Neuronal stem cell (in vitro differentiated cells): ENCODE measurements around the gene SCAMP1.

ENCODE experiments used
- DNase-seq: peaks from one replicate; pipeline ENCODE4 v3.0.0-alpha.2; 2013; ENCODE audit warnings: low spot score
- H2AFZ ChIP-seq: one replicate; pipeline ENCODE4 v1.6.1; 2013; ENCODE audit warnings: mild to moderate bottlenecking, low read length, inconsistent platforms
- H2AK5ac ChIP-seq: 2 replicates; pipeline ENCODE4 v1.6.1; 2013; ENCODE audit warnings: low read depth, mild to moderate bottlenecking, inconsistent platforms, low read length, moderate library complexity, mixed read lengths
- H2BK120ac ChIP-seq: 2 replicates; pipeline ENCODE4 v1.6.1; 2013; ENCODE audit warnings: low read depth, mild to moderate bottlenecking, inconsistent platforms, low read length, moderate library complexity, mixed read lengths
- H2BK12ac ChIP-seq: one replicate; pipeline ENCODE4 v1.6.1; 2013; ENCODE audit warnings: low read length, inconsistent platforms
- H2BK15ac ChIP-seq: 2 replicates; pipeline ENCODE4 v1.6.1; 2013; ENCODE audit warnings: mild to moderate bottlenecking, low read length, inconsistent platforms, mixed read lengths
- H2BK5ac ChIP-seq: one replicate; pipeline ENCODE4 v1.6.1; 2013; ENCODE audit warnings: inconsistent platforms, mild to moderate bottlenecking, low read length, moderate library complexity
- H3K14ac ChIP-seq: one replicate; pipeline ENCODE4 v1.6.1; 2013; ENCODE audit warnings: low read length, inconsistent platforms
- H3K18ac ChIP-seq: 2 replicates; pipeline ENCODE4 v1.6.1; 2013; ENCODE audit warnings: low read length, inconsistent platforms
- H3K23ac ChIP-seq: 2 replicates; pipeline ENCODE4 v1.6.1; 2013; ENCODE audit warnings: low read depth, mild to moderate bottlenecking, mixed read lengths, low read length, inconsistent platforms; ENCODE audit not compliant: poor library complexity
- H3K27ac ChIP-seq: replicated peaks from 3 replicates; pipeline ENCODE4 v1.5.1; 2013; ENCODE audit warnings: low read length, inconsistent platforms
- H3K27me3 ChIP-seq, 3 experiments: 2 replicates each; pipeline ENCODE4 v1.6.1; 2013; ENCODE audit warnings: low read length in 3 of 3, mild to moderate bottlenecking in 2 of 3, inconsistent platforms in 1 of 3, low read depth in 1 of 3, mixed read lengths in 1 of 3, moderate library complexity in 1 of 3; ENCODE audit not compliant: control insufficient read depth in 3 of 3, insufficient read depth in 3 of 3
- H3K36me3 ChIP-seq, 2 donors: replicated peaks in 1 of 2; 2 replicates each; pipeline ENCODE4 v1.6.1; 2013; ENCODE audit warnings: low read length in 2 of 2; ENCODE audit not compliant: control insufficient read depth in 2 of 2, insufficient read depth in 2 of 2
- H3K4ac ChIP-seq: 2 replicates; pipeline ENCODE4 v1.6.1; 2013; ENCODE audit warnings: inconsistent platforms, mild to moderate bottlenecking, low read length, moderate library complexity
- H3K4me1 ChIP-seq, 2 donors: 1 replicate in 1 of 2; 2 replicates in 1 of 2; pipeline ENCODE4 v1.6.1; 2013; ENCODE audit warnings: low read length in 2 of 2, low read depth in 1 of 2; ENCODE audit not compliant: control insufficient read depth in 2 of 2, insufficient read depth in 1 of 2
- H3K4me2 ChIP-seq: one replicate; pipeline ENCODE4 v1.6.1; 2013; ENCODE audit warnings: mild to moderate bottlenecking, low read length, inconsistent platforms; ENCODE audit not compliant: insufficient read depth, poor library complexity, severe bottlenecking
- H3K4me3 ChIP-seq, 2 donors: 2 replicates each; pipeline ENCODE4 v1.5.1; 2013; ENCODE audit warnings: low read length in 2 of 2, mild to moderate bottlenecking in 2 of 2, inconsistent platforms in 1 of 2, moderate library complexity in 1 of 2
- H3K79me1 ChIP-seq: one replicate; pipeline ENCODE4 v1.6.1; 2013; ENCODE audit warnings: low read depth, mild to moderate bottlenecking, inconsistent platforms, low read length, moderate library complexity
- H3K9ac ChIP-seq: one replicate; pipeline ENCODE4 v1.6.1; 2013; ENCODE audit warnings: mild to moderate bottlenecking, low read depth, low read length, inconsistent platforms; ENCODE audit not compliant: poor library complexity
- H3K9me3 ChIP-seq, 2 donors: replicated peaks in 1 of 2; 2 replicates each; pipeline versions ENCODE3 to v1.6.1; 2013; ENCODE audit warnings: low read length in 2 of 2, mild to moderate bottlenecking in 2 of 2, inconsistent platforms in 1 of 2, low read depth in 1 of 2, mixed read lengths in 1 of 2, moderate library complexity in 1 of 2; ENCODE audit not compliant: control insufficient read depth in 2 of 2, insufficient read depth in 1 of 2
- H4K8ac ChIP-seq: one replicate; pipeline ENCODE4 v1.6.1; 2013; ENCODE audit warnings: low read depth, mild to moderate bottlenecking, inconsistent platforms, low read length, moderate library complexity
- H4K91ac ChIP-seq: one replicate; pipeline ENCODE4 v1.6.1; 2013; ENCODE audit warnings: low read length, low read depth, mild to moderate bottlenecking, inconsistent platforms; ENCODE audit not compliant: poor library complexity
- WGBS, 2 donors: extraction: QIAGEN DNeasy Blood & Tissue Kit; methylation state at CpG; one replicate each; pipeline ENCODE4 v1.1.7; 2013; ENCODE audit warnings: missing lambda C conversion rate in 2 of 2, mixed read lengths in 1 of 2; ENCODE audit not compliant: insufficient read length in 2 of 2, insufficient replicate concordance in 1 of 2; ENCODE audit errors: extremely low coverage in 2 of 2; 5-methylcytosine and 5-hydroxymethylcytosine counted together

The SCAMP1 gene

DNA sequence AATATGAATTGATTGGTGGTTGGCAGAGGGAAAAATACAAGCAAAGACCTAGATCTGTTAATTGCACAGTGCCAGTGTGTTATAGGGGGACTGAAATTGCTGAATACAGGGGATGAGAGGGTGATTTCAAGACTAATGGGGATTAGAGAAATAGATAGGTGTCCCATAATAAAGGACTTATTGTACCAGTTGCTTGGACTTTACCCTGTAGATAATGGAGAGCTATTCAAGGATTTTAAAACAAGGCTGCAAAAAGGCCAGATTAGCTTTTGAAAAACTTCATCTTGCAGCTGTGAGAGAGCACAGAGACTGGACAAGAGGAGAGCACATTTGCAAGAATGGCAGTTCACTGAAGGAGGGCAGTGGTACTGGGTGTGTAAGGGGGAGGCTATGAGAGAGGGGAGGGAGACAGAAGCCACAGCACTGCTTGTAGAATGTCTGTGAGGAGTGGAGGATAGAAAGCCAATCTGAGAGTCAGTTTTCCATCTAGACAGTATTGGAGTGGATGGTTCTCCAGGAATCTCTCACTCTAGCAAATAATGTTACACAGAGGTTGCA is 28.8 kb upstream of the SCAMP1 start:
- Histone ChIP-seq H3K4ac (no peak overlapping the region), H3K18ac (no peak overlapping the region), H3K14ac (no peak overlapping the region), H3K9me3 (peaks cover 0 to 5% of the 10 kb centered on the region in 2 donors), H3K36me3 (no peaks in the 10 kb centered on the region), H2AFZ (no peak overlapping the region), H2AK5ac (no peak overlapping the region), H3K4me3 (no peak overlapping the region), H2BK5ac (no peak overlapping the region), H2BK12ac (no peak overlapping the region), H3K27ac (no peak overlapping the region), H3K4me1 (peaks cover 0 to 2% of the 10 kb centered on the region in 2 donors), H2BK15ac (no peak overlapping the region), H3K23ac (no peak overlapping the region), H3K27me3 (peaks cover 0 to 5% (median 0%) of the 10 kb centered on the region in 3 experiments), H4K8ac (no peak overlapping the region), H4K91ac (no peak overlapping the region), H3K4me2 (no peak overlapping the region), H3K79me1 (no peaks in the 10 kb centered on the region), H2BK120ac (no peak overlapping the region), H3K9ac (no peak overlapping the region)
- DNase-seq: peak; percentile 42

DNA sequence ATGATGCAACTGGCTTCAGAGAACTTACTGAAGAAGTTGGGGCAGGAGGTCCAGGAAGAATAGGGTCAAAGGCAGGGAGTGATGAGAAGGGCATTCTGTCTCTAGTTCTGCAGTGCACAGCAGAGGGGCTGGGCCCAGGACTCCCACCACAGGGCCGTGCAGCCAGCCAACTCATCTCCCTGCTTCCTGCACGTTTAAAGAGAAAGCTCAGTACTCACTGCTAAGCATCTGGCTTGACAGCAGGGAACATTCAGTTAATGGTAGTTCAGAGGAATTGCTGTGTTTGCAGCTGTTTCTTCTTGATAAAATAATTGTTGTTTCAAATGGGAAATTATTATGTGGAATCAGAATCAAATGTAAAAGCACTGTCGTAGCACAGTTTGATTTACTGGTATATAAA is 25.6 kb upstream of the SCAMP1 start:
- Histone ChIP-seq H4K8ac (no peak overlapping the region), H4K91ac (no peak overlapping the region), H3K23ac (no peak overlapping the region), H3K4ac (no peak overlapping the region), H3K9me3 (peaks cover 1 to 5% of the 10 kb centered on the region in 2 donors), H3K4me2 (no peak overlapping the region), H2AK5ac (no peak overlapping the region), H3K9ac (no peak overlapping the region), H3K27me3 (no peaks in the 10 kb centered on the region), H2BK120ac (no peak overlapping the region), H3K18ac (no peak overlapping the region), H3K14ac (no peak overlapping the region), H2BK12ac (no peak overlapping the region), H3K36me3 (no peaks in the 10 kb centered on the region), H3K4me3 (no peak overlapping the region), H2BK5ac (no peak overlapping the region), H3K79me1 (peaks cover 2% of the 10 kb centered on the region), H3K27ac (no peak overlapping the region), H2AFZ (peak overlapping the region; percentile 77), H2BK15ac (no peak overlapping the region), H3K4me1 (no peaks in the 10 kb centered on the region)
- DNase-seq: no peak
- WGBS, 2 donors: no CpG with 5 or more reads among the region's 3 CpGs

DNA sequence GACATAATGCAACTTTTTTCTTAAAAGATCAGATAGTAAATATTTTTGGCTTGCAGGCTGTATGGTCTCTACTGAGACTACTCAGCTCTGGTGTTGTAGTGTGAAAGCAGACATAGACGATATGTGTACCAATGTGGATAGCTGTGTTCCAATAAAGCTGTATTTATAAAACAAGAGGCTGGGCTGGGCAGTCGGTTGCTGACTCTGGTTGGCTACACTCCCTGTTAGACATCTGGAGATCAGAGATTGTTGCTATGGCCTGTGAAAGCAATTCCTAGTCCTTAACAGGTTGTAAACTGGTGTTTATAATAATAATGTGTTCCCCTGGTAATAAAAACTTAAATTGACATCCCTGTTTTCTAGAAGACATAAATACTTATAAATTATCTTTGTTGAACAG is 24.4 kb upstream of the SCAMP1 start:
- no peak for DNase-seq
- H3K4ac ChIP-seq: no peak overlapping the region
- no peak overlapping the region for H4K91ac ChIP-seq
- H2AK5ac ChIP-seq: no peak overlapping the region
- H3K4me2 ChIP-seq: no peak overlapping the region
- H2BK12ac ChIP-seq: no peak overlapping the region
- H3K79me1 ChIP-seq: peaks cover 2% of the 10 kb centered on the region
- H2BK120ac ChIP-seq: no peak overlapping the region
- no peaks in the 10 kb centered on the region for H3K27me3 ChIP-seq
- no peaks in the 10 kb centered on the region for H3K36me3 ChIP-seq
- no peaks in the 10 kb centered on the region for H3K4me1 ChIP-seq
- no peak overlapping the region for H4K8ac ChIP-seq
- no peak overlapping the region for H2BK15ac ChIP-seq
- H2AFZ ChIP-seq: no peak overlapping the region
- no peak overlapping the region for H3K23ac ChIP-seq
- H3K14ac ChIP-seq: no peak overlapping the region
- WGBS, 2 donors: no CpG with 5 or more reads among the region's 2 CpGs
- H3K9ac ChIP-seq: no peak overlapping the region
- no peak overlapping the region for H3K4me3 ChIP-seq
- H3K27ac ChIP-seq: no peak overlapping the region
- no peak overlapping the region for H3K18ac ChIP-seq
- H2BK5ac ChIP-seq: no peak overlapping the region
- peaks cover 1 to 4% of the 10 kb centered on the region in 2 donors for H3K9me3 ChIP-seq

DNA sequence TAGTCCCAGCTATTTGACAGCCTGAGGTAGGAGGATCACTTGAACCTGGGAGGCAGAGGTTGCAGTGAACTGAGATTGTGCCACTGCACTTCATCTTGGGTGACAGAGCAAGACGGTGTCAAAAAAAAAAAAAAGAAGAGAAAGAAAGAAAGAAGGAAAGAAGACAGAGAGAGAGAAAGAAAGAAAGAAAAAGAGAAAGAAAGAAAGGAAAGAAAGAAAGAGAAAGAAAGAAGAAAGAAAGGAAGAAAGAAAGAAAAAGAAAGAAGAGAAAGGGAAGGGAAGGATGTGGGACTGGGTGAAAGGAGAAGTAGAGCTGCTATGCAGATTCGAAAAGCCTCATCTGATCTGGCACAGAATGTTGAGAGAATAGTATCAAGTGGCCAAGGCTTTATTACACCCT is 23.7 kb upstream of the SCAMP1 start:
- no peak overlapping the region for H2BK120ac ChIP-seq
- no peak overlapping the region for H2AFZ ChIP-seq
- no peak overlapping the region for H3K4me3 ChIP-seq
- H3K4me2 ChIP-seq: no peak overlapping the region
- H3K18ac ChIP-seq: no peak overlapping the region
- H4K91ac ChIP-seq: no peak overlapping the region
- H2AK5ac ChIP-seq: no peak overlapping the region
- no peak overlapping the region for H2BK15ac ChIP-seq
- H3K27ac ChIP-seq: no peak overlapping the region
- H3K9me3 ChIP-seq: peaks cover 1 to 4% of the 10 kb centered on the region in 2 donors
- no peaks in the 10 kb centered on the region for H3K36me3 ChIP-seq
- no peak overlapping the region for H3K14ac ChIP-seq
- H3K4ac ChIP-seq: no peak overlapping the region
- peaks cover 2% of the 10 kb centered on the region for H3K79me1 ChIP-seq
- H3K27me3 ChIP-seq: no peaks in the 10 kb centered on the region
- DNase-seq: no peak
- H3K4me1 ChIP-seq: no peaks in the 10 kb centered on the region
- H2BK5ac ChIP-seq: no peak overlapping the region
- no CpG with 5 or more reads among the region's 2 CpGs for WGBS, 2 donors
- no peak overlapping the region for H2BK12ac ChIP-seq
- no peak overlapping the region for H4K8ac ChIP-seq
- H3K9ac ChIP-seq: no peak overlapping the region
- H3K23ac ChIP-seq: no peak overlapping the region
